Liver (tissue), 3 donors: ENCODE results near the gene ZYG11B.

ENCODE experiments used
- ATF3 ChIP-seq: IDR thresholded peaks from 2 replicates; pipeline ENCODE4 v1.6.1; 2016; ENCODE audit warnings: antibody characterized with exemption
- CTCF ChIP-seq: fragments of 150-350 bp; IDR thresholded peaks from 2 replicates; pipeline ENCODE4 v1.5.1; 2017; ENCODE audit warnings: improper control_type of control experiment, low read depth, low read length; ENCODE audit not compliant: missing input control
- EGR1 ChIP-seq, 2 donors: IDR thresholded peaks; 2 replicates each; pipeline ENCODE4 v1.6.1; 2016 to 2018; ENCODE audit warnings: antibody characterized with exemption in 2 of 2, low read depth in 2 of 2
- FOXA1 ChIP-seq: IDR thresholded peaks from 2 replicates; pipeline ENCODE4 v1.6.1; 2016; ENCODE audit warnings: antibody characterized with exemption
- HNF4G ChIP-seq: IDR thresholded peaks from 2 replicates; pipeline ENCODE4 v1.6.1; 2016; ENCODE audit warnings: antibody characterized with exemption
- RAD21 ChIP-seq, 2 donors: IDR thresholded peaks; 2 replicates each; pipeline ENCODE4 v1.6.1; 2016; ENCODE audit warnings: antibody characterized with exemption in 2 of 2, mild to moderate bottlenecking in 2 of 2
- YY1 ChIP-seq: IDR thresholded peaks from 2 replicates; pipeline ENCODE4 v1.6.1; 2016; ENCODE audit warnings: antibody characterized with exemption, mild to moderate bottlenecking
- ZBTB33 ChIP-seq: IDR thresholded peaks from 2 replicates; pipeline ENCODE4 v1.6.1; 2016; ENCODE audit warnings: antibody characterized with exemption
- donor health status: healthy.
- donor health status: healthy.

GRCh38 chr1:52741259-52741658 lies 15.0 kb downstream of the ZYG11B start:
- TF ChIP-seq CTCF = no peak
- no peak for TF ChIP-seq HNF4G
- no peak for TF ChIP-seq RAD21 (IDR thresholded peaks at IDR 0.05)
- no peak for TF ChIP-seq FOXA1
- no peak for TF ChIP-seq YY1
- TF ChIP-seq ZBTB33 = no peak
- TF ChIP-seq ATF3 = no peak
- TF ChIP-seq EGR1 (IDR thresholded peaks at IDR 0.05; ENCODE audit: low read depth in 2 of 2) = no peak
